GM21381 (cell line): ENCODE data around the gene ZSCAN16.

Experiments
- ATAC-seq: cut with Tn5 transposase; IDR thresholded peaks from one replicate; pipeline ENCODE4 v1.9.1; 2021; ENCODE audit warnings: mild to moderate bottlenecking, moderate library complexity; ENCODE audit not compliant: unreplicated experiment

ZSCAN16 gene

GRCh38 chr6:28167926-28168325, 43.5 kb downstream of the ZSCAN16 start:
- no peak for ATAC-seq

GRCh38 chr6:28171271-28171670, 46.9 kb downstream of the ZSCAN16 start:
- no peak for ATAC-seq

- no peak for ATAC-seq
Observed at GRCh38 chr6:28172006-28172405, 47.6 kb downstream of the ZSCAN16 start.

- no peak for ATAC-seq
Observed at GRCh38 chr6:28176373-28176772, 52.0 kb downstream of the ZSCAN16 start.
